K562 (cell line): ENCODE measurements around the gene DDX46. TPM values are rescaled to one million over a fixed set of nuclear protein-coding genes. Genes with fewer than 3 reads are reported as not detected.

Source experiments
- ATF2 ChIP-seq: sonication (generic); formaldehyde crosslinking; IDR thresholded peaks from 2 replicates; pipeline ENCODE4 v1.8.1; 2022; ENCODE audit warnings: missing genetic modification reagents
- CAMTA2 ChIP-seq: fragments of 250-450 bp; sonication (Bioruptor Pico); conservative IDR thresholded peaks from 2 replicates; pipeline ENCODE4 v1.5.1; 2022
- CREB5 ChIP-seq: fragments of 250-450 bp; sonication (Bioruptor Pico); IDR thresholded peaks from 2 replicates; pipeline ENCODE4 v1.5.0; 2020; ENCODE audit warnings: mild to moderate bottlenecking
- CSDE1 ChIP-seq, 2 experiments: fragments of 450-650 bp; IDR thresholded peaks; 2 replicates each; pipeline ENCODE4 v1.6.1; 2016; ENCODE audit warnings: mild to moderate bottlenecking in 1 of 2
- EP400 ChIP-seq: fragments of 450-650 bp; IDR thresholded peaks from 2 replicates; pipeline ENCODE4 v1.6.1; 2017; ENCODE audit warnings: antibody characterized with exemption, mild to moderate bottlenecking, moderate library complexity
- HIVEP1 ChIP-seq: fragments of 250-450 bp; sonication (Bioruptor Pico); IDR thresholded peaks from 2 replicates; pipeline ENCODE4 v1.4.0; 2020; ENCODE audit warnings: mild to moderate bottlenecking
- HOMEZ ChIP-seq: fragments of 250-450 bp; sonication (Bioruptor Pico); IDR thresholded peaks from 2 replicates; pipeline ENCODE4 v1.4.0; 2020; ENCODE audit warnings: mild to moderate bottlenecking, moderate library complexity
- KAT7 ChIP-seq: sonication (generic); formaldehyde crosslinking; IDR thresholded peaks from 2 replicates; pipeline ENCODE4 v1.8.0; 2022; ENCODE audit warnings: missing genetic modification reagents, mild to moderate bottlenecking, borderline replicate concordance
- MCM7 ChIP-seq, 2 experiments: fragments of 450-650 bp; IDR thresholded peaks; 2 replicates each; pipeline ENCODE4 v1.6.1; 2016 to 2018
- MEF2A ChIP-seq: IDR thresholded peaks from 2 replicates; pipeline ENCODE4 v1.6.1; 2011; ENCODE audit warnings: low read depth, mild to moderate bottlenecking, low read length, moderate library complexity; ENCODE audit not compliant: control insufficient read depth
- NR2F6 ChIP-seq: fragments of 450-650 bp; formaldehyde crosslinking; IDR thresholded peaks from 2 replicates; pipeline ENCODE4 v1.4.0; 2020; ENCODE audit warnings: mild to moderate bottlenecking
- PRDM10 ChIP-seq: fragments of 450-650 bp; IDR thresholded peaks from 2 replicates; pipeline ENCODE4 v1.6.1; 2018; ENCODE audit not compliant: partially characterized antibody
- TEAD1 ChIP-seq, 2 experiments: fragments of 450-650 bp in 1 of 2; sonication (generic) in 1 of 2; formaldehyde crosslinking; IDR thresholded peaks; 2 replicates each; pipeline versions ENCODE4 v1.4.0 to v1.8.0; 2020 to 2022; ENCODE audit warnings: mild to moderate bottlenecking in 2 of 2, missing genetic modification reagents in 1 of 2
- THRAP3 ChIP-seq: fragments of 450-650 bp; IDR thresholded peaks from 2 replicates; pipeline ENCODE4 v1.6.1; 2016; ENCODE audit warnings: mild to moderate bottlenecking, inconsistent platforms, borderline replicate concordance
- ZNF277 ChIP-seq: fragments of 250-450 bp; sonication (Bioruptor Pico); IDR thresholded peaks from 2 replicates; pipeline ENCODE4 v1.8.0; 2022; ENCODE audit warnings: inconsistent platforms, mild to moderate bottlenecking, moderate library complexity, borderline replicate concordance
- ZNF282 ChIP-seq: sonication (generic); formaldehyde crosslinking; IDR thresholded peaks from 2 replicates; pipeline ENCODE4 v1.8.1; 2023; ENCODE audit warnings: missing genetic modification reagents
- ZNF311 ChIP-seq: fragments of 250-450 bp; sonication (Bioruptor Pico); IDR thresholded peaks from 2 replicates; pipeline ENCODE4 v1.4.0; 2020; ENCODE audit warnings: mild to moderate bottlenecking, moderate library complexity
- ZNF354B ChIP-seq: fragments of 250-450 bp; sonication (Bioruptor Pico); IDR thresholded peaks from 2 replicates; pipeline ENCODE4 v1.4.0; 2020
- ZNF507 ChIP-seq: conservative IDR thresholded peaks from 2 replicates; pipeline ENCODE4 v1.6.1; 2017; ENCODE audit warnings: missing genetic modification characterization, missing compliant biosample characterization
- polyA plus RNA-seq, 8 experiments: library from polyadenylated mRNA; depleted of rRNA in 4 of 8; stranded (reverse) in 5 of 8; unstranded in 3 of 8; fragments of >200 nt; fragmentation: Nextera tagmentation in 2 of 8; fragmentation: Illumina TruSeq in 1 of 8; extraction: Ambion mirVana in 2 of 8; extraction: Trizol in 1 of 8; gene quantifications; 2 replicates each; pipeline versions ENCODE4 v1.2.1 to v1.2.3, GENCODE V29; 2011 to 2014; ENCODE audit warnings: inconsistent platforms in 1 of 8, missing spikeins in 1 of 8
- total RNA-seq, 7 experiments: library from RNA; depleted of rRNA in 6 of 7; stranded (reverse); fragments of >200 nt in 6 of 7; fragmentation: Illumina TruSeq in 2 of 7; extraction: Trizol in 2 of 7; gene quantifications; 2 replicates each; pipeline versions ENCODE4 v1.2.1 to v1.2.3, GENCODE V29; 2011 to 2021; ENCODE audit warnings: low replicate concordance in 1 of 7

The DDX46 gene
- total and polyA plus RNA-seq, 9 of the 15 experiments (the other 6 are each of a cell fraction or from before 2014, with no cell fraction given): 26.2 to 99.0 (median 76.4) TPM

GRCh38 chr5:134738133-134738962 lies 20.2 kb upstream of the DDX46 start, which contains the start of gene CAMLG (continued):
- no peak; the same call in 1 of the 2 replicates for TF ChIP-seq ATF2 (CRISPR knock-in tag)
- TF ChIP-seq ZNF354B (CRISPR knock-in tag): no peak
- 0 out of 2 replicates have a peak, but pooled peaks have one; percentile 20 for TF ChIP-seq ZNF311 (CRISPR knock-in tag)
- TF ChIP-seq THRAP3: no peak
- TF ChIP-seq CREB5 (CRISPR knock-in tag): no peak
- no peak for TF ChIP-seq CAMTA2 (CRISPR knock-in tag)
- TF ChIP-seq ZNF277: no peak
- peak in 1 of 2 experiments; percentile 64; a peak in 1 of 4 replicates for TF ChIP-seq CSDE1 (IDR thresholded peaks at IDR 0.05)
- TF ChIP-seq KAT7: 0 out of 2 replicates have a peak, but pooled peaks have one; percentile 80
- no peak for TF ChIP-seq NR2F6 (CRISPR knock-in tag)
- TF ChIP-seq ZNF507 (tag): no peak
- TF ChIP-seq EP400: peak; percentile 95
- no peak for TF ChIP-seq MCM7 (IDR thresholded peaks at IDR 0.05)
- no peak for TF ChIP-seq MEF2A
- TF ChIP-seq HOMEZ: no peak
- TF ChIP-seq HIVEP1 (CRISPR knock-in tag): no peak
- peak; percentile 52 for TF ChIP-seq PRDM10
- TF ChIP-seq ZNF282 (CRISPR knock-in tag): 0 out of 2 replicates have a peak, but pooled peaks have one; percentile 59
- peak in 1 of 2 experiments; percentile 56; a peak in 2 of 4 replicates for TF ChIP-seq TEAD1 (CRISPR knock-in tag; IDR thresholded peaks at IDR 0.05)
